ENCODE data around the gene HMGB4.

- TF ChIP-seq CTCF (conservative IDR thresholded peaks at IDR 0.05) (no peak), ZFX (IDR thresholded peaks at IDR 0.05) (no peak)
Observed at GRCh38 chr1:33867684-33868083, 3.8 kb downstream of the HMGB4 start.
